GM10847 (cell line): ENCODE results near the gene SPC24.

Experiments used
- POLR2A ChIP-seq: IDR thresholded peaks from 2 replicates; pipeline ENCODE4 v1.6.1; 2011; ENCODE audit not compliant: insufficient read length; ENCODE audit errors: extremely low read depth

Gene SPC24

DNA sequence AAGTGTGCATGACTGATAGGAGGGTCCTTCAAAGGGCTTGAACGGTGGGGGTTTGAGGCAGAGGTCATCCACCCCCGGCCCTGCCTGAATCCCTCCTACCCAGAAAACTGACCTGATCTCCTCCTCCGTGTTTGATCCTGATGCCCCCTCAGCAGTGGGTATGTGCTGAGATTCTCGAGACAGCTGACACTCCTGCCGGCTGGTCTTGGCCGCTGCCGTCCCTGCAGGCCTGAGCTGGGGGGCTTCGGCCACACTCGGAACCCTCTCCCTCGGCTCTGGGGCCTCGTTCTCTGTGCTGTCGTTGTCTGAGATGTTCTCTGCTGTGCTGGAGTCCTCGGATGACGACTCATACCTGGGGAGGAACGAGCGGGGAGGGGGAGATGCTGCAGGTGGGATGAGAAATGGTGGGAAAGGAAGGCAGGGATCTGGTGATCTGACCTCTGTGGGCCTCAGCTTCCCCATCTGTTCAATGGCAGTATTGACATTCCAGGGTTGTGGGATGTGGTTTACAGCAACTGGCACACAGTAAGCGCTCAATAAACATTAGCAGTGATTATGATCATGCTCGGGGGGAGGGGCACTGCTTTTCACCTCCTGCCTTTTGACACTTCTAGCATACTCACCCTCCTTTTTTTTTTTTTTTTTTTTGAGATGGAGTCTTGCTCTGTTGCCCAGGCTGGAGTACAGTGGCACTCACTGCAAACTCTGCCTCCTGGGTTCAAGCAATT, 21.0 kb upstream of the SPC24 start:
- TF ChIP-seq POLR2A: no peak

DNA sequence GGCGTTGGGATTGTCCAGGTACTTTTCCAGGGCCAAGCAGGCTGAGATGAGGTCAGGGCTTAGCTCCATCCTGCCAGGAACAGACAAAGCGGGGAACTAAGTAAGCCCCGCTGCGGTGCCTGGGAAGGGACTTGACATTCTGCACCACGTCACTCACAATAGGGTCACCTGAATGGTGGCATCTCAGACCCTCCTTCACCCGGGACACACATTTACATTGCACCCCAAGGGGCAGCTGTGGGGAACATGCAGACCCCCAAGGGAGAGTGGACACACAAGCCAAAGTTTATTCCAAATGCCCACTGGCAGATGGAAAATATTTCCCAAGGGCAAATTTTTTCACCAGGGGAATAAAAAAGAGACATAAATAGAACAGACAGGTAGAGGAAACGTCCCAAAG, 20.3 kb upstream of the SPC24 start:
- no peak for TF ChIP-seq POLR2A

DNA sequence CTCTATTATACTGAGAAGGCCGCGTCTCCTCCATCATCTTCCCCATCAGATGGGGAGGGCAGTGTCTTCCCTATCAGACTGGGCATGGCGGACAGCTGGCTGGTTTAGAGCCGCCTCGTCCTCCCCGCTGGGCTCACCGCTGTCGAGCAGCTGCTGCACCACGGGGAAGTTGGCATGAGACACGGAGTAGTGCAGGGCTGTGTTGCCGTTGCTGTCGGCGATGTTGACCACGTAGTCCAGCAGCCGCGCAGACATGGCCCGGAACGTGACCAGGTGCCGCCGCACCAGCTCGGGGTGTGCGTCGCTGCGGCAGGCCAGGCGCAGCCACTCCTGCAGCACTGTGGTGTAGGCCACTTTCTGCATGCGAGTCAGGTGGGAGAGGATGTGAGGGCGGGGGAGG, 18.8 kb upstream of the SPC24 start:
- no peak for TF ChIP-seq POLR2A

DNA sequence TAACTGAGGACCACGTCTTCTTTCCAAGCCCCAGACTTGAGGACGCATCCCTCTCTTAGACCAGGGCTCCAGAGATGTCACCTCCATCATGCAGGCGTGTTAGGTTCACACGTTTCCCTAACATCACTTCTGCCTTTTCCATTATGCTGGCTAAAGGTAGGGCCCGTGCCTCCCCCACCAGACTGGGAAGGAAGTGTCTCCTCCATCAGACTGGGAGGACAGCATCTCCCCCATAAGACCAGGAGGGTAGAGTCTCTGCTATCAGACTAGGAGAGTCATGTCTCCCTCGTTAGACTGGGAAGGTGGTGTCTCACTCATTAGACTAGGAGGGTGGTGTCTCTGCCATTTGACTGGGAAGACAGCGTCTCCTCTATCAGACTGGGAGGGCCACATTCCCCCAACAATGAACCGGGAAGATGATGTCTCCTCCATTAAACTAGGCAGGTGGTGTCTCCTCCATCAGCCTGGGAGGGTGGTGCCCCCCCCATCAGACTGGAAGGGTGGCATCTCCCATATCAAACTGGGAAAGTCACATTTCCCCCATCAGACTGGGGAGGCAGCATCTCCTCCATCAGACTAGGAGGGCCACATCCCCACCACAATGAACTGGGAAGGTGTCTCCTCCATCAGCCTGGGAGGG, 18.1 kb upstream of the SPC24 start:
- no peak for TF ChIP-seq POLR2A

DNA sequence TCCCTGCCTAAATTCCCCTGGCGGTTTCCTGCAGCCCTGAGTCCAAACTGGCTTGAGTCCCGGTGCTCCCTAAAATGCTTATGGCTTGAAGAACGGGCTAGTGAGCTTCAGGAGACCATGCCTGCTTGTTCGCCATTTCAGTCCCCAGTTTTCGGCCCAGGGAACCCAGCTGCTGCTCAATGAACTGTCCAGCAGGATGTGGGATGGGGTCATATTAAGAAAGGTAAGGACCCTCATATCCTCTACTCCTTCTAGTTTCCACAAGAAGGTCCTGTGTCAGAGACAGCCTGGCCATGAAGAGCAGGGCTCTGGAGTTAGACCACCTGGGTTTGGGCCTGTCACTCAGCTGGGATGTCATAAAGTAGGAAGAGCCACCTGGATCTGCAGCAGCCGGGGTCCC, 17.0 kb upstream of the SPC24 start:
- TF ChIP-seq POLR2A: no peak

DNA sequence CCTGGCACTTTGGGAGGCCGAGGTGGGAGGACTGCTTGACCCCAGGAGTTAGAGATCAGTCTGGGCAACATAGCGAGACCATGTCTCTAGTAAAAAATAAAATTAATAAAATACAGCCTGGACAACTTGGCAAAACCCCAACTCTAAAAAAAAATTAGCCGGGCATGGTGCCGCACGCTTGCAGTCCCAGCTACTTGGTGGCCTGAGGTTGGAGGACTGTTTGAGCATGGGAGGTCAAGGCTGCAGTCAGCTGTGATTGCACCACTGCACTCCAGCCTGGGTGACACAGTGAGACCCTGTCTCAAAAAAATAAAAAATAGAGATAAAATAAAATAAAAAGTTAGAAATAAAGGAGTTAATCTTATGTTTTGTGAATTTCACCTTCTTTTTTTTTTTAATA, 15.6 kb upstream of the SPC24 start:
- no peak for TF ChIP-seq POLR2A

DNA sequence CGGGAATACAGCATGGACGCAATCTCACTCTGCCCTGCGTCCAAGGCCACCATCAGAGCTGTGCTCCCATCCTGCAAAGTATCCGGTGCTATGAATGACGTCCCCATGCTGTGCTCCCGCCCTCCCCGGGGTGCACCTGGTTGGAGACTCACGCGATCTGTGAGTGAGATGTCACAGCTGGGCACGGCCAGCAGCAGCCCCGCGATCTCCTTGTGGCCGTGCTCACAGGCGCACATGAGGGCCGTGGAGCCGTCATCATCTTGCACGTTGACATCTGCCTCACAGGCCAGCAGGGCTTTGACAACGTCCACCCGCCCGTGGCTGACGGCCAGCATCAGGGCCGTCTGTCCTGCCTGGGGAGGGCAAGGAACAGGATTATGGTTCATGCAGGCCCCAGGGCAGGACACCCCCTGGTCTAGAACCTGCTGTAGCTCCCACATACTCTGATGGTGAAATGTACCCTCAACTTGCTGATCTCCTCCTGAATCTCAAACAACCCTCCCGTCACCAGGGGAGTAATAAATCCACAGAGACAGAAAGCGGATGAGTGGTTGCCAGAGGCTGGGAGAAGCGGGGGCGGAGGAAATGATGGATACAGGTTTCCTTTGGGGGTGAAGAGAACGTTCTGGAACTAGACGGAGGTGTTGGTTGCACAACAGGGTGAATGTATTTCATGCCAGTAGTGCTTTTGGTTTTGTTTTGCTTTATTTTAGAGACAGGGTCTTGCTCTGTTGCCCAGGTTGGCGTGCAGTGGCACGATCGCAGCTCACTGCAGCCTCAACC, 14.5 kb upstream of the SPC24 start:
- no peak for TF ChIP-seq POLR2A

DNA sequence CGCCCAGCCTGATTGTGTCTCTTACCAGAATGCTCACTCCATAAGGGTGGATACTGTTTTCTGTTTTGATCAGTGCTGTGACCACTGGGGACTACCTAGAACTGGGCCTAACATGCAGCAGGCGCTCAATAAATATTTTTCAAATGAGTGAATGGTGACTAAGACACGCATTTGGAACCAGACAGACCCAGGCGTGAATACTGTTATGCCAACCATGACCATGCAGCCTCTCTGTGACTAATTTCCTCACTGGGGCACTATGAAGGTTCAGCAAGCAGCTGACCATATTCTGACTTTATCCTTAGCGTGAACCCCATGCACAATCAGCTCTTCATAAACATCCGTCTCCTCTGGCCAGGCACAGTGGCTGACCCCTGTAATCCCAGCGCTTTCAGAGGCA, 13.0 kb upstream of the SPC24 start:
- TF ChIP-seq POLR2A: no peak

DNA sequence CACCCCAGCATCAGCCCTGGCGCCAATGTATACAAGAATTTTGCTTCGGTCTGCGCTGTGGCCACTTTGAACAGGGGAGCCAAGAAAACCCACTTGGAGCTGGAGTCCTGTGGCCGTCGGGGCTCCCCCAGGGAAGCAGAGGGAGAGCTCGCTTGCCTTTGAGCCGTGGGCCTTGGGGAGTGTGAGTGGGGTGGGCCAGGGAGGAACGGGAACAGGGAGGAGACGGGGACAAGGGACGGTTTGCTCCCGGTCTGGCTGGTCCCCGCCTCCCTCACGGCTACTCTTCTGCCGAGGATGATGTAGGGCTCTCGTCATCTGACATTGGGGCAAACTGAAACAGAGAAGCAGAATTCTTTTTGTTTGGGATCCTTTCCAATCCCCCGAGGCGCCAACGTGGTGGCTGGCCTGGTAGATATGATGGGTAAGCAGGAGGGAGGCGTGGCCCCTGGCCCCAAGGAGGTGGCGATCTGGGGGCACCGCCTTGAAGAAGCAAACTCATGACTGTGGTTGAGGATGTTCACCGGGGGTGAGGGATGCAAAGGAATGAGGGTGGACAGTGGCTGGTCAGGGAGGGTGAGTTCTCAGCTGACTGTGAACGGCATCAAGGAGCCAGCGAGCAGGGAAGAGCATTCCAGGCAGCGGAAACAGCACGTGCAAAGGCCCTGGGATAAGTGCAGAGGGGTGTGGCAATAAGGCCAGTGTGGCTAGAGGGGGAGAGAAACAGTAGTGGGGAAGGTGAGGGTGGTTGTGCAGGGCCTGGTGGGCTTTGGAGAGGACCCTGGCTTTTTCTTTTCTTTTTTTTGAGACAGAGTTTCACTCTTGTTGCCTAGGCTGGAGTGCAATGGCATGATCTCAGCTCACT, 10.9 kb upstream of the SPC24 start:
- no peak for TF ChIP-seq POLR2A

DNA sequence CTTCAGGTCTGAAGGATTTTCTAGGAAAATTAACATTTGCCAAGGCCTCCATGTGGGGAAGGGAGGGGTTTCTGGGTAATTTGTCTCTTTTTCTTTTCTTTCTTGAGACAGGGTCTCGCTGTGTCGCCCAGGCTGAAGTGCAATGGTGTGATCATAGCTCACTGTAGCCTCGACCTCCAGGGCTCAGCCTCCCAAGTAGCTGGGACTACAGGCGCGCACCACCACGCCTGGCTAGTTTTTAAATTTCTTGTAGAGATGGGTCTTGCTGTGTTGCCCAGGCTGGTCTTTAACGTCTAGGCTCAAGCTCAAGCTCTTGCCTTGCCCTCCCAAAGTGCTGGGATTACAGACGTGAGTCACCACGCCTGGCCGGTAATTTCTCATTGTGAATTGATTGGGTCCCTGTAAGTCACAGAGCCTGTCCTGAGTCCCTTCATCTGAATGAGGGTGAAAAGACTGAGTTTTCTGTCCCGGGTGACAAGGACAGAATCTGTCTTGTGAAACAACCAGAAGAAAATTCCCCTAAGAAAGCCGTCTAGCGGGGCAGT, 10.0 kb upstream of the SPC24 start:
- no peak for TF ChIP-seq POLR2A

DNA sequence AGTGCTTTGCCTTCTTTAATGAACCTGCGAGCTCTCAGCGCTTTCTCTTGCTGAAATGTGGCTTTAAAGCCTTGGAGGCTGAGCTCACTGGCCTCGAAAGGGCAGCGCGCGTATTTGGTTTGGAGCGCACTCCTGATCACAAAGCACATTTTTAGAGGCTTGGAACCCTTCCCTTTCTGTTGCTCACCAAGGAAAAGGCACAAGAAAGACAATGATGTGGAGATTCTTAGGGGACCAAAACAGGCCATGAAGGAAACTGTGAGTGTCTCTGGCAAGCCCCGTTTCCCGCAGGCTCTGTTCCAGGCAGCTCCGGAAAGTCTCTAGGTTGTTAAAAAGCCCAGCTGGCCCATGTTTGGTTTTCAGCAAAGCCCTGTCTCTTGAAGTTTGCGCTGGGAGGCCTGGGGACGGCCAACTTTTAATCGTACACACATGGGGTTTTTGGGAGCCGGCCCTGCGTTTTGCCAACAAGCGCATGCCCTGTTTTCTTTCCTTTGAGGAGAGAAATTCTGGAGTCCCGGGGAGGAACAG, 9.4 kb upstream of the SPC24 start:
- TF ChIP-seq POLR2A: no peak

DNA sequence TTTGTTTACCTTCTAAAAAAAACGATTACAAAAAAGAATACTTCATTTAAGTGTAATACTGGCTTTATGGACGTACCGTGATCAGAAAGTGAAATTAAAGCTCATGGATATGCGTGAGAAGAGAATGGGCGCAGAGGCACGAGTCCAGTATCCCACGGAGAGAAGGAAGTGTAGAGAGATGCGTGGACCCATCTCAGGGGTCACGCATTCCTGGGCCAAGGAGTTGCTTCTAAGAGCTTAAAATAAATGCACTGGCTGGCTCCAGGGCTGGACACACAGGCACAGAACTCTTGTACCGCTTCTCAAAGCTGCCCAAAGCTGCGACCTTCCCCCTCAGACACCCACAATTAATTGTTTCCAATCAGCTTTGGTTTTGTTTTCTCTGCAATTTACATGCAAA, 8.7 kb upstream of the SPC24 start:
- no peak for TF ChIP-seq POLR2A

DNA sequence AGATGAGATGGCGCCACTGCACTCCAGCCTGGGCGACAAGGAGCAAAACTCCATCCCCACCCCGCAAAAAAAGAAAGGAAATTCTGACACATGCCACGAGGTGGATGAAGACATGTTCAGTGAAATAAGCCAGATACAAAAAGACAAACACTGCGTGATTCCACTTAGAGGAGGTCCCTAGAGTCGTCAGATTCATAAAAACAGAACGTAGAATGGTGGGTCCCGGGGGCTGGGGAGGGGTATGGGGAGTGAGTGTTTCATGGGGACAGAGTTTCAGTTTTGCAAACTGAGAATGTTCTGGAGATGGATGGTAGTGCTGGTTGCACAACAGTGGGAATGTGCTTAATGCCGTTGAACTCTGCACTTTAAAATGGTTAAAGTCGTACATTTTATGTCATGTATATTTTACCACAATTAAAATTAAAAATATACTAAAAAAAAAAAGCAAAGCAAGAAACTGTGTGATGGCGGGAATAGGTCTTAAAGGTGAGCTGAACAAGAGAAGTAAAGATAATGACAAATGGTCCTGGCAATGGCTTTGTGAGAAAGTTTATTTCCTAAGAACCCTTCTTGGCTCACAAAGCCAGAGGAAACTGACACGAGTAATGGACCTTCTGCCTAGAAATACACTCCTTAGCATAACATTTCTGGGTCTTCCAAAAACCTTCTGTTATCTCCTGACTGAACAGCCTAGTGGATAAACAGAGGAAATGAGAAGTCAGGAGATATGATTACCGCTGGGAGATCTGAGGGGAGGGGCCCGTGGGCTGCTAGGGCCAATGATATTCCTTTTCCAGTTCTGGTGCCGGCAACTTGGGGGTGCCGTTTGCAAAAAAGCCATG, 4.2 kb upstream of the SPC24 start:
- TF ChIP-seq POLR2A: no peak

DNA sequence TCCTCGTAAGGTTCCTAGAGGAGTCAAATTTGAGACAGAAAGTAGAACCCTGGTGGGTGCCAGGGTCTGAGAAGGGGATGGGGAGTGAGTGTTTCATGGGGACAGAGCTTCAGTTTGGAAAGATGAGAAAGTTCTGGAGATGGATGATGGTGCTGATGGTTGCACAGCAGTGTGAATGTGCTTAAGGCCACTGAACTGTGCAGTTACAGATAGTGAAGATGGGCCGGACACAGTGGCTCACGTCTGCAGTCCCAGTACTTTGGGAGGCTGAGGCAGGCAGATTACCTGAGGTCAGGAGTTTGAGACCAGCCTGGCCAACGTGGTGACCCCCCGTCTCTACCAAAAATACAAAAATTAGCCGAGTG, 917 bp downstream of the SPC24 start:
- no peak for TF ChIP-seq POLR2A
